Loucy (cell line): ENCODE measurements around the gene LIN37.

Experiments used
- H2AFZ ChIP-seq: fragments of 200-600 bp; sonication (generic); 2 replicates; pipeline ENCODE4 v1.6.0; 2016; ENCODE audit warnings: antibody characterized with exemption, mild to moderate bottlenecking, low read length, moderate library complexity
- H3F3A ChIP-seq: fragments of 200-600 bp; 2 replicates; pipeline ENCODE4 v1.6.0; 2016; ENCODE audit warnings: antibody characterized with exemption, low read depth, mild to moderate bottlenecking
- H3K27me3 ChIP-seq: fragments of 200-600 bp; sonication (generic); 2 replicates; pipeline ENCODE4 v1.6.1; 2014; ENCODE audit warnings: low read length, mild to moderate bottlenecking; ENCODE audit not compliant: insufficient read depth, poor library complexity, severe bottlenecking
- H3K36me3 ChIP-seq: fragments of 200-600 bp; sonication (generic); 2 replicates; pipeline ENCODE4 v1.6.1; 2016; ENCODE audit warnings: low read length; ENCODE audit not compliant: insufficient read depth
- H3K4me1 ChIP-seq: fragments of 200-600 bp; sonication (generic); 2 replicates; pipeline ENCODE4 v1.5.1; 2014; ENCODE audit warnings: low read length, mild to moderate bottlenecking; ENCODE audit not compliant: insufficient read depth, poor library complexity, severe bottlenecking
- H3K4me2 ChIP-seq: fragments of 200-600 bp; sonication (generic); 2 replicates; pipeline ENCODE4 v1.6.0; 2014; ENCODE audit warnings: antibody characterized with exemption, low read length, low read depth, mild to moderate bottlenecking; ENCODE audit not compliant: poor library complexity, severe bottlenecking
- H3K4me3 ChIP-seq: fragments of 200-600 bp; sonication (generic); 2 replicates; pipeline ENCODE4 v1.5.1; 2014; ENCODE audit warnings: low read length, mild to moderate bottlenecking, mixed read lengths; ENCODE audit not compliant: poor library complexity, severe bottlenecking
- H3K79me2 ChIP-seq: fragments of 200-600 bp; sonication (generic); 2 replicates; pipeline ENCODE4 v1.6.1; 2014; ENCODE audit warnings: low read length; ENCODE audit not compliant: insufficient read depth
- H3K9ac ChIP-seq: fragments of 200-600 bp; sonication (generic); 2 replicates; pipeline ENCODE4 v1.6.0; 2014; ENCODE audit warnings: mild to moderate bottlenecking, low read depth, low read length, moderate library complexity; ENCODE audit not compliant: poor library complexity, severe bottlenecking
- H3K9me2 ChIP-seq: fragments of 200-600 bp; sonication (generic); replicated peaks from 2 replicates; pipeline ENCODE4 v1.6.1; 2016; ENCODE audit warnings: low read depth, low read length, mixed read lengths
- H3K9me3 ChIP-seq: fragments of 200-600 bp; sonication (generic); 2 replicates; pipeline ENCODE4 v1.6.1; 2014; ENCODE audit warnings: mild to moderate bottlenecking, antibody characterized with exemption, low read length, low read depth; ENCODE audit not compliant: insufficient read depth
- H4K20me1 ChIP-seq: fragments of 200-600 bp; sonication (generic); 2 replicates; pipeline ENCODE4 v1.6.0; 2014; ENCODE audit warnings: antibody characterized with exemption, low read length, mild to moderate bottlenecking; ENCODE audit not compliant: insufficient read depth, poor library complexity, severe bottlenecking
- CTCF ChIP-seq: fragments of 200-600 bp; sonication (generic); conservative IDR thresholded peaks from 2 replicates; pipeline ENCODE4 v1.5.1; 2014; ENCODE audit warnings: mild to moderate bottlenecking, antibody characterized with exemption, low read length
- EZH2phosphoT487 ChIP-seq: fragments of 200-600 bp; IDR thresholded peaks from 2 replicates; pipeline ENCODE4 v1.6.1; 2018; ENCODE audit warnings: antibody characterized with exemption, mild to moderate bottlenecking, moderate library complexity, borderline replicate concordance

LIN37 gene

GRCh38 chr19:35740108-35740422 lies 8.3 kb upstream of the LIN37 start:
- peak overlapping the region; percentile 96 for H2AFZ ChIP-seq
- TF ChIP-seq EZH2phosphoT487 (no peak), CTCF (no peak)
- H3K79me2 ChIP-seq, result no peaks in the 10 kb centered on the region
- H3K9me3 ChIP-seq, result no peaks in the 10 kb centered on the region
- H3K9ac ChIP-seq, result peak overlapping the region; percentile 55
- no peaks in the 10 kb centered on the region for H3K27me3 ChIP-seq
- peak overlapping the region; percentile 79 for H3K4me3 ChIP-seq
- H3K36me3 ChIP-seq, result peaks cover 23% of the 10 kb centered on the region; the same call in 1 of the 2 replicates
- no peaks in the 10 kb centered on the region for H3F3A ChIP-seq
- H3K9me2 ChIP-seq, result no peaks in the 10 kb centered on the region
- H3K4me2 ChIP-seq, result peak overlapping the region; percentile 74
- H3K4me1 ChIP-seq, result peaks cover 7% of the 10 kb centered on the region
- H4K20me1 ChIP-seq, result no peaks in the 10 kb centered on the region

- no peaks in the 10 kb centered on the region for H3K27me3 ChIP-seq
- H3K4me3 ChIP-seq, result peak overlapping the region; percentile 79
- H3K9me2 ChIP-seq, result no peaks in the 10 kb centered on the region
- no peaks in the 10 kb centered on the region for H4K20me1 ChIP-seq
- peaks cover 23% of the 10 kb centered on the region; the same call in 1 of the 2 replicates for H3K36me3 ChIP-seq
- H3K9me3 ChIP-seq, result no peaks in the 10 kb centered on the region
- H3K4me1 ChIP-seq, result peaks cover 7% of the 10 kb centered on the region
- TF ChIP-seq CTCF, result peak; percentile 52
- no peak for TF ChIP-seq EZH2phosphoT487
- peak overlapping the region; percentile 55 for H3K9ac ChIP-seq
- peak overlapping the region; percentile 96 for H2AFZ ChIP-seq
- H3F3A ChIP-seq, result no peaks in the 10 kb centered on the region
- H3K79me2 ChIP-seq, result no peaks in the 10 kb centered on the region; the same call in 1 of the 2 replicates
- peak overlapping the region; percentile 74 for H3K4me2 ChIP-seq
These were observed 7.8 kb upstream of the LIN37 start for GRCh38 chr19:35740423-35741202.

- Histone ChIP-seq H3K4me3 (peak overlapping the region; percentile 79), H3K4me1 (peaks cover 13% of the 10 kb centered on the region), H3K27me3 (no peaks in the 10 kb centered on the region), H3K79me2 (peaks cover 5% of the 10 kb centered on the region), H3K36me3 (peaks cover 23% of the 10 kb centered on the region; the same call in 1 of the 2 replicates), H3F3A (no peaks in the 10 kb centered on the region), H4K20me1 (no peaks in the 10 kb centered on the region), H2AFZ (peak overlapping the region; percentile 96), H3K9ac (peak overlapping the region; percentile 55), H3K9me2 (no peaks in the 10 kb centered on the region), H3K9me3 (no peaks in the 10 kb centered on the region), H3K4me2 (peak overlapping the region; percentile 74)
- TF ChIP-seq EZH2phosphoT487, result no peak
- TF ChIP-seq CTCF, result 0 out of 2 replicates have a peak, but pooled peaks have one; percentile 27
These were observed 7.2 kb upstream of the LIN37 start for GRCh38 chr19:35741203-35741515.
